ENCODE results near the gene ROBO2. TPM values are rescaled to one million over a fixed set of nuclear protein-coding genes. Genes with fewer than 3 reads are reported as not detected.

Gene ROBO2
- total RNA-seq, 6 experiments from 2014 or later, result 0.09 to 0.36 (median 0.20) TPM

GRCh38 chr3:77595371-77595870 is 555.5 kb downstream of the ROBO2 start:
- Mint-ChIP-seq H3K9me3 (peaks cover 11% of the 10 kb centered on the region), H3K27ac (no peak overlapping the region), H3K36me3 (ENCODE audit: low read depth) (no peaks in the 10 kb centered on the region), H3K27me3 (ENCODE audit: insufficient read depth) (no peaks in the 10 kb centered on the region), H3K4me1 (ENCODE audit: low read depth) (no peaks in the 10 kb centered on the region), H3K4me3 (no peak overlapping the region)
- TF ChIP-seq, protein P1, sequence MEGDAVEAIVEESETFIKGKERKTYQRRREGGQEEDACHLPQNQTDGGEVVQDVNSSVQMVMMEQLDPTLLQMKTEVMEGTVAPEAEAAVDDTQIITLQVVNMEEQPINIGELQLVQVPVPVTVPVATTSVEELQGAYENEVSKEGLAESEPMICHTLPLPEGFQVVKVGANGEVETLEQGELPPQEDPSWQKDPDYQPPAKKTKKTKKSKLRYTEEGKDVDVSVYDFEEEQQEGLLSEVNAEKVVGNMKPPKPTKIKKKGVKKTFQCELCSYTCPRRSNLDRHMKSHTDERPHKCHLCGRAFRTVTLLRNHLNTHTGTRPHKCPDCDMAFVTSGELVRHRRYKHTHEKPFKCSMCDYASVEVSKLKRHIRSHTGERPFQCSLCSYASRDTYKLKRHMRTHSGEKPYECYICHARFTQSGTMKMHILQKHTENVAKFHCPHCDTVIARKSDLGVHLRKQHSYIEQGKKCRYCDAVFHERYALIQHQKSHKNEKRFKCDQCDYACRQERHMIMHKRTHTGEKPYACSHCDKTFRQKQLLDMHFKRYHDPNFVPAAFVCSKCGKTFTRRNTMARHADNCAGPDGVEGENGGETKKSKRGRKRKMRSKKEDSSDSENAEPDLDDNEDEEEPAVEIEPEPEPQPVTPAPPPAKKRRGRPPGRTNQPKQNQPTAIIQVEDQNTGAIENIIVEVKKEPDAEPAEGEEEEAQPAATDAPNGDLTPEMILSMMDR (IDR thresholded peaks at IDR 0.05), result no peak
- no peak for DNase-seq

DNA sequence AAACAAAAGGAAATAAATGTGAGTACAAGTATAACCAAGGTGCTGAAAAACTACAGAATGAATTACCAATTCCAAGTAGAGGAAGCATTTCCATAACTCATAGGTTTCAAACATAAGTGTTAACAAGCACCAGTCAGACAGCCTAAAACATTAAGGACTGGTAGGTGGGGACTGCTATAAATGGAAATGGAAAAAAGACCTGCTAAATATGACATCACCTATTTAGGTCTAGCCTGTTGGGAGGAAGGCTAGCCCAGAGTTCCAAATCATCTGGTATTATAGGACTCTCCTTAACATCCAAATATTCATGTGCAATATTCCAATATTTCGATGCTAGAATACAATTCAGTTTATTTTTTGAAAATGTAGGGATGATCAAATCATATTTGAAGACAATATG is 560.0 kb downstream of the ROBO2 start:
- Mint-ChIP-seq H3K9me3 (peaks cover 20% of the 10 kb centered on the region), H3K27ac (no peak overlapping the region), H3K36me3 (ENCODE audit: low read depth) (no peaks in the 10 kb centered on the region), H3K27me3 (ENCODE audit: insufficient read depth) (no peaks in the 10 kb centered on the region; the same call in 1 of the 2 replicates), H3K4me3 (no peak overlapping the region), H3K4me1 (ENCODE audit: low read depth) (no peaks in the 10 kb centered on the region)
- TF ChIP-seq, protein P1 (IDR thresholded peaks at IDR 0.05), result no peak
- DNase-seq, result no peak

- DNase-seq, result no peak
These were observed 562.0 kb downstream of the ROBO2 start for GRCh38 chr3:77601823-77602415.

DNA sequence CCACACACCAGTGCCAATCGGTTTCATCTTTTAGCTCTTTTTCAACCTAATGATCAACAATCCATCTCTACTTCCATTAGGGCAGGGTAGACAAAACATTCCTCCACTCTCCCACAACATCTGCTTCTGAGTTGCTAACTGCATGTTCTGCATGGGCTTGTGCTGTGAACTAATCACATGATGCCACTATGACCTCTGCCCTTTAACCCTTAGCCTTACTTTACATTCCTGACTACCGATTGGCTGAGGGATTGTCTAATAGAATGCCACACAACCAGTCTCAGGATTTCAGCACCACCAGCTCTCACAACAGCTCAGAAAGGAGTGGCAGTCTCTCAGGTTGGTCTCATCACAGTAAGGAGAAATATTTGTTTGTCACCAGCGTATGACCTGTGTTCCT is 562.8 kb downstream of the ROBO2 start:
- Mint-ChIP-seq H3K27me3 (ENCODE audit: insufficient read depth) (no peaks in the 10 kb centered on the region; the same call in 1 of the 2 replicates), H3K36me3 (ENCODE audit: low read depth) (no peaks in the 10 kb centered on the region), H3K9me3 (peaks cover 15% of the 10 kb centered on the region), H3K27ac (no peak overlapping the region), H3K4me3 (no peak overlapping the region), H3K4me1 (ENCODE audit: low read depth) (no peaks in the 10 kb centered on the region)
- TF ChIP-seq, protein P1 (IDR thresholded peaks at IDR 0.05), result no peak
- no peak for DNase-seq

More at GRCh38 chr3:77601823-77602415, 562.0 kb downstream of the ROBO2 start:
- no peaks in the 10 kb centered on the region for H3K4me1 Mint-ChIP-seq (ENCODE audit: low read depth)
- H3K4me3 Mint-ChIP-seq, result no peak overlapping the region
- H3K36me3 Mint-ChIP-seq (ENCODE audit: low read depth), result no peaks in the 10 kb centered on the region
- H3K27ac Mint-ChIP-seq, result no peak overlapping the region
- H3K9me3 Mint-ChIP-seq, result peaks cover 15% of the 10 kb centered on the region
- TF ChIP-seq, protein P1 (IDR thresholded peaks at IDR 0.05), result no peak
- H3K27me3 Mint-ChIP-seq (ENCODE audit: insufficient read depth), result no peaks in the 10 kb centered on the region; the same call in 1 of the 2 replicates

DNA sequence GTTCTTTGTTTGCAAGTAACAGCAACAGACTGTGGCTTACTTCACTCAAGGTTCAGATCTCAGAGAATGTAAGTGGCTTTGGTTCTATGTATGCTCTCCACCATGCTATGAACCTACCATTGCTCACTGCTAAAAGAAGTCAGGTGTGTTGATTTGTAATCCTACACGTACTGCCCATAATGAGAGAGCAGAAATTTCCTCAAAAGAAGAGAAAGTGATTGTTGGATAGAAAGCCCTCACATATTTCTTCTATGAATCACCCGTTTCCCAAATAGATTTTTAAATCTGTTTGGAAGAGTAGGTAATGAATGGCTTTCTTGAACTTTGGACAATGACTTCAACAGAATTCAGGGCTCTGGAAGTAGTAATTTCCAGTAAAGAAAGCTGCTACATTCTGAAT is 565.4 kb downstream of the ROBO2 start:
- no peaks in the 10 kb centered on the region for H3K4me1 Mint-ChIP-seq (ENCODE audit: low read depth)
- H3K9me3 Mint-ChIP-seq, result peaks cover 13% of the 10 kb centered on the region
- H3K27me3 Mint-ChIP-seq (ENCODE audit: insufficient read depth), result no peaks in the 10 kb centered on the region; the same call in 1 of the 2 replicates
- H3K27ac Mint-ChIP-seq, result no peak overlapping the region
- H3K4me3 Mint-ChIP-seq, result no peak overlapping the region
- no peak for DNase-seq
- TF ChIP-seq, protein P1 (IDR thresholded peaks at IDR 0.05), result no peak
- H3K36me3 Mint-ChIP-seq (ENCODE audit: low read depth), result no peaks in the 10 kb centered on the region

Measured in HFFc6 (cell line).